Measurements from ENCODE around the gene ITGB4.

The ITGB4 gene

GRCh38 chr17:75720656-75721462 lies at the start of gene ITGB4:
Gene ITGB4 (plus strand): TSS chr17:75721459. CDS start chr17:75724704, 3,245 bp downstream.
- no peak for DNase-seq

- no peak for DNase-seq
Observed at GRCh38 chr17:75672011-75672410, 49.2 kb upstream of the ITGB4 start.

DNA sequence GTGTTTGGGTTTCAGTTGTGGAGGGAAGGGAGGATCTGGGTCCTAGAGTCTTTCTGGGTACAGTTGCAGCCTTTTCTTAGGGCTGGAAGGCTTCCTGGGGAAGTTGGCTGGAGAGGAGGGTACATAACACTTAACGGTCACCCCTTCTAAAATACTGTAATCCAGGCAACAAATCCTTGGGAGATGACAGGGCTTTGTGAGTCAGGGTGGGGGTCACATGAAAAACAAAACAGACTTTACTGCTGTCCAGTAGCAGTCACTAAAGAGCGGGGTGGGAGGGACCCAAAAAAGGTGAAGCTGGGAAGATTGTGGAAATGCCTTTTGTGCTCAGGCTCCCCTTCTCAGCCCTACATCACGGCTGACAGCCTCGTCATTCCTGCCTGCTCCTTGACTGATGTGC lies 47.8 kb upstream of the ITGB4 start:
- no peak for DNase-seq

DNA sequence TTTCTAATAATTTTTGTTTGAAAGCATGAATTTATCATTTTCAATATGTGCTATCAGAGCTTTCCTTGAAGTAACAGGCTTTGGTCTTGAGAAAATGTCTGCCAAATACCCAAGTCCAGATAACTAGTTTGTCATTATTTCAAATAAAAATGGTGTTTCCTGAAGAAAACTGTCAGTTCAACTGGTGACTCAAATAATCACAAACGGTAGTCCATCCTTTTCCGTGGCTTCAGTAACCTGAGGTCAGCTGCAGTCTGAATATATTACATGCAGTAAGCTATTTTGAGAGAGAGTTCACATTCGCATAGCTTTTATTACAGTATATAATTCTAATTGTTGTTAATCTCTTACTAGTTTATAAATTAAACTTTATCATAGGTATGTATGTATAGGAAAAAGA lies 44.8 kb upstream of the ITGB4 start:
- no peak for DNase-seq

DNA sequence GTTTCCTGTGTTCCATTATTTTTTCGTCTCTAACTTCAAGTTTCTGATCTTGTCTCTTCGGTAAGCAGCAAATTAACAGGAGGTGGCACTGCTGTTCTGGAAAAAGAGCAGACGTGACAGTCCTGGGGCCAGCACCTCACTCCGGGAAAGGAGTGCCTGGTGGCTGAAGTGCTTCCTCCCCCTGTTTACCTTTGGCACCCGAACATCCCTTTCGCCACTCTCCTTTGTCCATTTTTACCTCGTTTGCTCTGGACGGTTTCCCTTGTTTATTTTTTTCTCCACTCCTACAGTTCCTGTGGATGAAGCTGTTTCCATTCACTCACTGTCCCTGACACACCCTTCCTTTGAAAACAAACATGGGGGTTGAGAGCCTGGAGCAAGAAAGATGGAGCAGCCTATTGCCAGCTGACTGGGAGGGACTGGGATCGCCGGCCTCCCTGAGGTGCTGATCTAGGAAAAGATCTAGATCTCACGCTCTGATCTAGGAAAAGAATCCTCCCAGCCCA lies 41.5 kb upstream of the ITGB4 start:
- DNase-seq = no peak

DNA sequence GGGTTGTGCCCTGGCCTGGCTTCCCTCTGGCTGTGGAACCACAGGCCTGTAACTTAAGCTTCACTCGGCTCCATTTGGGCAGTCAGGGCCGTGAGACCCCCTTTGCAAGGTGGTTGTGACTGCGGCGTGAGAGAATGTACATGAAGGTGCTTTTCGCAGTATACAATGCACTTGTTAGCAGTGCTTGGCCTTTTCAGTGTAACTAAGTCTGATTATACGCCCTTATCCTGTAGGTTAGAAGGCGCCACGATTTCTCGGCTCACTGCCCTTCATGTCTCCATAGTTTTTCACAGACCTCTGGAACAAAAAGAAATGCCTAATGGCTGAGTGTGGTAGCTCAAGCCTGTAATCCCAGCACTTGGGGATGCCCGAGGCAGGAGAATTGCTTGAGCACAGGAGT lies 40.8 kb upstream of the ITGB4 start:
- DNase-seq = no peak

DNA sequence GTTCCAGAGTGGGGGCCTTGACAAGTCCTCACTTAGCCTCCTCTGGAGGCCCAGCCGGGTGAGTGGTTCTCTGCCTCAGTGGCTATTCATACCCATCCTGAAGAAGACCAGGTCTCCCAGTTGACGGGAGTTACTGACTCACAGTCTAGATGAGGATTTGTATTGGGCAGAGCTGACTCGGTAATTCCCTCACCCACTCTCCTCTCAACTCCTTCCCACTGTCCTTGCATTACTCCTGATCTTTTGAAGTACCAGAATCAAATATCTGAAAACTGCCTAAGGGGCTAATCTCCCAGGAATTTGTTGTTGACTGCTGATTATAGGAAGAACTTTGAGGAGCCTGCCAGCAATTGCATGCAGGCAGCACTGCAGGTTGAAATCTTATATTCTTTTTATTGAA lies 40.0 kb upstream of the ITGB4 start:
- DNase-seq = no peak

DNA sequence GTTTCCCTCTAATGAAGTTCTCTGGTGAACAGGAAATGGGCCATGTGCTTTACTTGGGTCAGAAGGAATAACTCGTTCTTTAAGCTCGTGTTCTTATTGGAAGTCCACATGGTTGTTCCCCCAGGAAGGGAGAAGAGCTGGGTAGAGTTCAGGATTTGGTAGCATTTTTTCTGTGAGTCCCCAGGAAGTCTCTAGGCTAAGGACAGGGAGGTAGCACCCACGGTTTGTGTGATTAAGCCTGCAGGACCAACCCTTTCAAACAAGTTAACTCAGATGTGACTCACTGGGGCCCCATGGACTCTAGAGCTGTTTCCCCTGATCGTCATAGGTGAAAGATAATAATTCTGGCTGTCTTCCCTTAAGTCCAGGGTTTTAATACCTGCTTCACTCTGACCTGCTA lies 37.7 kb upstream of the ITGB4 start:
- no peak for DNase-seq

DNA sequence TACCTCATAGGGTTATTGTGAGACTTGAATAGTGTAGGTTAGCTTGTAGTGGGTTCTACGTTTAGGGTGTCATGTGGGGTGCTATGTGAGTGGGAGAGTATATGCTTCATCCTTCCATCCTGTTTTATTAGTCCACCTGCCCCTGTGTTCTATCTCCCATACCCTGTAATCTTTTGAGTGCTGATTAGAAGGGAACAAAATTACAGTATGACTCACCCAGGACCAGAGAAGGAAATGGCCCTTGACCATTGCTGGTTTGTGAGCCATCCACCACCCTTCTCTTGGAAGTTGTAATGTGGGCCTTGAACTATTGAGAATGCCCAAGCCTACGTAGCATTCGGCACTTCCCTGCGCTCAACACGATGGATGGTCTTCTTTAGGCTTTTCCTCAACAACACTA lies 37.0 kb upstream of the ITGB4 start:
- no peak for DNase-seq

GRCh38 chr17:75684924-75685323 lies 36.3 kb upstream of the ITGB4 start:
- no peak for DNase-seq

GRCh38 chr17:75685499-75685898 lies 35.8 kb upstream of the ITGB4 start:
- DNase-seq = no peak

GRCh38 chr17:75688209-75688825 lies 32.9 kb upstream of the ITGB4 start:
- DNase-seq = peak; percentile 68

- DNase-seq = no peak
Observed at GRCh38 chr17:75689441-75689873, 31.8 kb upstream of the ITGB4 start.

DNA sequence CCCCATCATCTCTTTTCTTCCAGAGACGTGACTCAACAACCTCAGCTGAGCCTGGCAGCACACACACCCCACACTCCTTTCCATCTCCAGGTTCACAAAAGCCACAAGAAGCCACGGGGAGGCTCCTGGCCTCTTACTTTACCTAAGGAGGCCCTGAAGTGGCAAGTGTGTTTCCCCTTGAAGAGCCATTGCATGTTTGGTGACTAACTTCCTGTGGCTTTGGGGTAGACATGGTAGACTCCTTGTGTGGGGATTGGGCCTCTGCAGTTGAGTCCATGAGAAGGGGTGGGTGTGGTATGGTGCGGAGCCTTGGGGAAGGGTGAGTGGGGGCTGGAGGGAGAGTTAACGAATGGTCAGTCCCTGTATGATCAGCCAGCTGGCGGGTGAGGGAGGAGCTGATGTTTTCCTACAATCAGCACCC lies 29.9 kb upstream of the ITGB4 start:
- no peak for DNase-seq

GRCh38 chr17:75691801-75692626 lies 29.2 kb upstream of the ITGB4 start:
- DNase-seq = no peak

DNA sequence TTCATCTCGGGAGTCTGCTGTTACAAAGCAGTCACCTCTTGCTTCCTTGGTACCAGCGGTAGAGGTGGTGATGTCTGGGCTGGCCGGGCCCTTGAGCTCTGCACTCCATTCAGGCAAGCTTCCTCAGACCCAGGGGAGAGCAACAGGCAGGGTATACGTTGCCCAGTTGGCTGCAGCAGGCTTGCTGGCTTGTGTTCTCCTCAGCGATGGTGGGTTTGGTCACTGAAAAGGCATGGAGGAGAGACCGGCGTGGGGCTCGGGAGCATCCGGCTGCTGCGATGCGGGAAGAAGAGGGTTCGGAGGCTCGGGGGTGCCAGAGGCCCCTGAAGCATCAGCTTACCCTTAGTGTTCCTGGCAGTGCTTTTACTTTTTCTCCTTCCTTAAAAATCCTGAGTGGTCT lies 28.3 kb upstream of the ITGB4 start:
- DNase-seq = no peak

DNA sequence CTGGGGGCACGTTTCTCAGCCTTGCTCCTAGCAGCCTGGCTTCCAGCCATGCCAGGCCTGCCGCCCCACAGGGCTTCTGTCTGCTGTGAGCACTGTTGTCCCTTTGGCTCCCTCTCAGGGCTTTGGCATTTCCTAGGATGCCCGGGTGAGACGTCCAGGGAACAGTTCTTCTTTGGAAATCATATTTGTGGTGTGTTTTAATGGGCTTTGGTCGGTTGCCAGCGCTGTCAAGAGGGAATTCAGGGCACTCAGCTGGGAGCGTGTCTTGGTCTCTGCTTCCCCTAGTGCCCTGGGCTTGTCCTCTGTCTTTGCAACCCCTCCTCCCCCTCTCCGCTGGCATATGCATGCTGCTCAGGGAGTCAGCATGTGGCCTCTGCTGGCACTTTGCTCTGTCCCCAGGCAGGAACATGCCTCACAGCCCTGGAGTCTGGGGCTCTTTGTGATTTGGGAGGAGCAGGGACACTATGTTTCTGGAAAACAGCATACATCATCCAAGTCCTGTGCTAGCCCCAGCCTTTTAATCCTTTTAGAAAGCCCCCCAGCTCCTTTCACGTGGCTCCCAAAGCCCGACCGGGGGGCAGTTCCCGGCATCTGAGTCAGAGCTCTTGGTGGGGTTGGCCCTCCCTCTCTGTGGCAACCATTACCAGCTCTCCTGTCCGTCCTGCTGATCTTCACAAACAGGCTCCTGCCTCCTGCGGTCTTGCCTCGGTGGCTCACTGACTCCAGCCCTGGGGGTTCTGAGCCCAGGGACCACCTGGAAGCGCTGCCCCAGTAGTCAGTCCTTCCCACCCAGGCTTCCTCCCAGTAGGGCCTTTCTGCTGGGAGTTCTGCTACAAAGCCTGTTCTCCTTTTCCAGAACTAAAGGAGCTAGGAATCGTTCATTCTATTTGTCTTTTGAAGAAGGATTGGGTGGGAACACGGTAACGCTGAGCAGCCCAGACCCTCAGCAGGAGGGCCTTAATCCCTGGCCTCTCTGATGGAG lies 27.5 kb upstream of the ITGB4 start:
- DNase-seq = no peak

DNA sequence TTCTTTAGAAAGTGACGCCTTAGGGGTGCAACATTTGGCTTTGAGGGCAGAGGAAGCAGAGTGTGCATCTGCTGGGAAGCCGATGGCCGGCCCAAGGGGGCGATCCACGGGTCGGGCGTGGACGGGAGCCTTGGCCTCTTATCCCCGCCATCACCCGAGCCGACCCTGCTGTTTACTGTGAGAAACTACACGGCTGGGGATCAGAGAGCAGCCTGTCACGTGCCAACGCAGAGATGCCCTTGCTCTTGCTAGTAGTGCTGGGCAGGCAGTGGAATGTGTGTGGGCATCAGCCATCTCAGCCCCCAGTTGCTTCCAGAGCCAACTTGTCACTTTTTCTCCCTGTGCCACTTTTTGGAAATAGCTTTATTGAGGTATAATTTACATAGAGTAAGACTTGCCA lies 26.7 kb upstream of the ITGB4 start:
- no peak for DNase-seq

DNA sequence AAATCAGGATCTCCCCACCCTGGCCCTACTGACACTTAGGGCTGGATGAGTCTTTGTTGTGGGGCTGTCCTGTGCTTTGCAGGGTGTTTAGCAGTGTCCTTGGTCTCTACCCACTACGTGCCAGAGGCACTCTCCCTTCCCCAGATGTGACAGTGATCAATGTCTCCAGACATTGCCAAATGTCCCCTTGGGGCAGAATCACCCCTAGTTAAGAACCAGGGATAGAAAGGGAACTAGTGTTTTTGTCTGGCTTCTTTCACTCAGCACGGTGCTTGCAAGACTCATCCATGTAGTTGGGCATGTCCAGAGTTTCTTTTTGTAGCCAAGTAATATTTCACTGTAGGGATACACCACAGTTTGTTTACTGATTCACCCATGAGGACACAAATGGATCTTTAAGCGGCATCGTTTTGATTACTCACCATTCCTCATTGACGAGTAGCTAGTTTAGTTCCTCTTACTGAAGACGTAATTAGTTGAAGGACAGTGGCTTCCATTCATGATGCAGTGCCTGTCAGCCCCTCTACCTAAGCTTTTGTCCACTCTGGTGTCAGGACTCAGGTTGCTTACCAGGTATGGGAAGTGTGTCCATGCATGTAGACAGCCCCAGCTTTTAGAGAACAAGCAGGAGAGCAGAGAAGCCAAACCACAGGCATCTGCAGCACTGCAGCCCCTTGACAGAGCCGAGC lies 26.0 kb upstream of the ITGB4 start:
- DNase-seq = no peak

DNA sequence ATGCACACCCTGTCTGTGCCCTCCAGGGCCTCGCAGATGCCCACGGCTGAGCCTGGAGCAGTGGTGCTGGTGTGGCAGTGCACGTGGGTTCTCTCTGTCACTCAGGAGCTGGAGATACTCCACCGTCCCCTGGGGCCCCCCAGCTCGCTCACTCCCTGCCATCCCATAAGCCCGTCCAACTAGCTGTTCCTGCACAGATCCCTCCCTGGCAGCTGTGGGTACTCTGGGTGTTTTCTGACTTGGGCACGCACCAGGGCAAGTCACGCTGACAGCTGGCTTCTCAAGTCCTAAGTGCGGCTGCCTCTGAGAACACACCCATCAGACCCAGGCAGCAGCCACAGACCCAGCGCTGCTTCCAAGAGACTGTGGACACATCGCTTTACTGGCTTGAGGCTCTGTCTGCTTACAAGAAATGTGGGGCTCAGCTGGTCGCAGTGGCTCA lies 25.4 kb upstream of the ITGB4 start:
- DNase-seq = no peak

- DNase-seq = no peak
Observed at GRCh38 chr17:75697651-75698291, 23.5 kb upstream of the ITGB4 start.
